GM21381 (cell line): ENCODE data around the gene TMEM82.

Experiments used
- ATAC-seq: cut with Tn5 transposase; IDR thresholded peaks from one replicate; pipeline ENCODE4 v1.9.1; 2021; ENCODE audit warnings: mild to moderate bottlenecking, moderate library complexity; ENCODE audit not compliant: unreplicated experiment

TMEM82 gene

GRCh38 chr1:15777909-15778707, 35.8 kb downstream of the TMEM82 start:
- ATAC-seq: no peak

- no peak for ATAC-seq
Measured at GRCh38 chr1:15785683-15786082, 43.4 kb downstream of the TMEM82 start.

- ATAC-seq: no peak
Measured at GRCh38 chr1:15786581-15786980, 44.3 kb downstream of the TMEM82 start.

- no peak for ATAC-seq
Measured at GRCh38 chr1:15788624-15789301, 46.5 kb downstream of the TMEM82 start.

- ATAC-seq: no peak
Measured at GRCh38 chr1:15796086-15796462, 53.8 kb downstream of the TMEM82 start.
